Rectal smooth muscle tissue (tissue), 1 donor: ENCODE data around the gene SERPINB7.

ENCODE experiments used
- H3K27ac ChIP-seq: one replicate; pipeline ENCODE4 v1.7.0; 2013; ENCODE audit warnings: low read depth, low read length, inconsistent platforms
- H3K27me3 ChIP-seq: one replicate; pipeline ENCODE4 v1.7.0; 2013; ENCODE audit warnings: low read length; ENCODE audit not compliant: control insufficient read depth, insufficient read depth
- H3K36me3 ChIP-seq: one replicate; pipeline ENCODE4 v1.7.0; 2013; ENCODE audit warnings: low read length; ENCODE audit not compliant: control insufficient read depth, insufficient read depth
- H3K4me1 ChIP-seq: one replicate; pipeline ENCODE4 v1.7.0; 2013; ENCODE audit warnings: low read length; ENCODE audit not compliant: control insufficient read depth, insufficient read depth
- H3K4me3 ChIP-seq: one replicate; pipeline ENCODE4 v1.7.0; 2013; ENCODE audit warnings: low read length
- H3K9ac ChIP-seq: one replicate; pipeline ENCODE4 v1.7.0; 2013; ENCODE audit warnings: low read length

Gene SERPINB7

GRCh38 chr18:63831080-63831788 is 56.0 kb downstream of the SERPINB7 start:
- Histone ChIP-seq H3K36me3 (no peaks in the 10 kb centered on the region), H3K27me3 (no peaks in the 10 kb centered on the region), H3K27ac (no peak overlapping the region), H3K4me3 (no peak overlapping the region), H3K4me1 (no peaks in the 10 kb centered on the region), H3K9ac (no peak overlapping the region)

- H3K4me3 ChIP-seq = no peak overlapping the region
- H3K9ac ChIP-seq = no peak overlapping the region
- H3K27me3 ChIP-seq = no peaks in the 10 kb centered on the region
- H3K4me1 ChIP-seq = no peaks in the 10 kb centered on the region
- no peak overlapping the region for H3K27ac ChIP-seq
- H3K36me3 ChIP-seq = no peaks in the 10 kb centered on the region
Observed at GRCh38 chr18:63832470-63832869, 57.3 kb downstream of the SERPINB7 start.

GRCh38 chr18:63834471-63835113 is 59.4 kb downstream of the SERPINB7 start:
- Histone ChIP-seq H3K27me3 (no peaks in the 10 kb centered on the region), H3K4me1 (no peaks in the 10 kb centered on the region), H3K9ac (no peak overlapping the region), H3K4me3 (no peak overlapping the region), H3K27ac (no peak overlapping the region), H3K36me3 (no peaks in the 10 kb centered on the region)

GRCh38 chr18:63836456-63836855 is 61.2 kb downstream of the SERPINB7 start:
- H3K27me3 ChIP-seq = no peaks in the 10 kb centered on the region
- H3K36me3 ChIP-seq = no peaks in the 10 kb centered on the region
- H3K9ac ChIP-seq = no peak overlapping the region
- H3K4me3 ChIP-seq = no peak overlapping the region
- no peak overlapping the region for H3K27ac ChIP-seq
- no peaks in the 10 kb centered on the region for H3K4me1 ChIP-seq

GRCh38 chr18:63837590-63837989 is 62.4 kb downstream of the SERPINB7 start:
- H3K27ac ChIP-seq = no peak overlapping the region
- no peak overlapping the region for H3K9ac ChIP-seq
- H3K27me3 ChIP-seq = no peaks in the 10 kb centered on the region
- H3K36me3 ChIP-seq = no peaks in the 10 kb centered on the region
- no peaks in the 10 kb centered on the region for H3K4me1 ChIP-seq
- no peak overlapping the region for H3K4me3 ChIP-seq

- Histone ChIP-seq H3K9ac (no peak overlapping the region), H3K4me3 (no peak overlapping the region), H3K36me3 (no peaks in the 10 kb centered on the region), H3K27ac (no peak overlapping the region), H3K4me1 (no peaks in the 10 kb centered on the region), H3K27me3 (no peaks in the 10 kb centered on the region)
Observed at GRCh38 chr18:63843008-63843407, 67.8 kb downstream of the SERPINB7 start.

GRCh38 chr18:63844254-63844653 is 69.0 kb downstream of the SERPINB7 start:
- Histone ChIP-seq H3K9ac (no peak overlapping the region), H3K36me3 (no peaks in the 10 kb centered on the region), H3K4me1 (no peaks in the 10 kb centered on the region), H3K27me3 (no peaks in the 10 kb centered on the region), H3K27ac (no peak overlapping the region), H3K4me3 (no peak overlapping the region)

- Histone ChIP-seq H3K9ac (no peak overlapping the region), H3K4me1 (no peaks in the 10 kb centered on the region), H3K36me3 (no peaks in the 10 kb centered on the region), H3K27me3 (no peaks in the 10 kb centered on the region), H3K4me3 (no peak overlapping the region), H3K27ac (no peak overlapping the region)
Observed at GRCh38 chr18:63848159-63848558, 72.9 kb downstream of the SERPINB7 start.

- H3K27ac ChIP-seq = no peak overlapping the region
- H3K4me1 ChIP-seq = no peaks in the 10 kb centered on the region
- no peaks in the 10 kb centered on the region for H3K36me3 ChIP-seq
- H3K4me3 ChIP-seq = no peak overlapping the region
- H3K27me3 ChIP-seq = no peaks in the 10 kb centered on the region
- H3K9ac ChIP-seq = no peak overlapping the region
Observed at GRCh38 chr18:63850020-63850419, 74.8 kb downstream of the SERPINB7 start.

- H3K9ac ChIP-seq = no peak overlapping the region
- no peak overlapping the region for H3K27ac ChIP-seq
- H3K36me3 ChIP-seq = no peaks in the 10 kb centered on the region
- no peak overlapping the region for H3K4me3 ChIP-seq
- no peaks in the 10 kb centered on the region for H3K4me1 ChIP-seq
- H3K27me3 ChIP-seq = no peaks in the 10 kb centered on the region
Observed at GRCh38 chr18:63850636-63851035, 75.4 kb downstream of the SERPINB7 start.
